MM.1S (cell line): Measurements from ENCODE around the gene CACNB3.
"Not testable (repeated sequence)": the region's sequence is repeated elsewhere in the genome, so short reads cannot be mapped to it uniquely, and the experiment has no call there.

Experiments used
- DNase-seq: peaks from one replicate; pipeline ENCODE4 v3.0.0-alpha.2; 2015
- H2AFZ ChIP-seq: fragments of 300-600 bp; sonication (generic); 2 replicates; pipeline ENCODE4 v1.6.0; 2016; ENCODE audit warnings: antibody characterized with exemption, low read length
- H3F3A ChIP-seq: fragments of 300-600 bp; sonication (generic); 2 replicates; pipeline ENCODE4 v1.6.1; 2016; ENCODE audit warnings: mild to moderate bottlenecking, antibody characterized with exemption, low read length, moderate library complexity, mixed read lengths; ENCODE audit not compliant: insufficient read depth
- H3K27ac ChIP-seq: fragments of 300-600 bp; sonication (generic); 2 replicates; pipeline ENCODE4 v1.5.1; 2016; ENCODE audit warnings: mild to moderate bottlenecking, low read length
- H3K27me3 ChIP-seq: fragments of 300-600 bp; sonication (generic); replicated peaks from 2 replicates; pipeline ENCODE4 v1.6.0; 2016; ENCODE audit warnings: low read length; ENCODE audit not compliant: insufficient read depth
- H3K36me3 ChIP-seq: fragments of 300-600 bp; sonication (generic); replicated peaks from 2 replicates; pipeline ENCODE4 v1.6.1; 2016; ENCODE audit warnings: mild to moderate bottlenecking, low read length, mixed read lengths; ENCODE audit not compliant: insufficient read depth
- H3K4me1 ChIP-seq: fragments of 300-600 bp; sonication (generic); 2 replicates; pipeline ENCODE4 v1.6.1; 2016; ENCODE audit warnings: low read length, mixed read lengths
- H3K4me2 ChIP-seq: fragments of 300-600 bp; sonication (generic); 2 replicates; pipeline ENCODE4 v1.6.0; 2016; ENCODE audit warnings: low read depth, low read length
- H3K4me3 ChIP-seq: fragments of 300-600 bp; sonication (generic); 2 replicates; pipeline ENCODE4 v1.5.1; 2016; ENCODE audit warnings: low read length, mixed read lengths
- H3K79me2 ChIP-seq: fragments of 300-600 bp; sonication (generic); 2 replicates; pipeline ENCODE4 v1.6.1; 2016; ENCODE audit warnings: mixed run types, low read length, mixed read lengths
- H3K9ac ChIP-seq: fragments of 300-600 bp; sonication (generic); 2 replicates; pipeline ENCODE4 v1.6.1; 2016; ENCODE audit warnings: low read length, mixed read lengths
- H3K9me2 ChIP-seq: fragments of 300-600 bp; sonication (generic); replicated peaks from 2 replicates; pipeline ENCODE4 v1.6.1; 2016; ENCODE audit warnings: mild to moderate bottlenecking, low read length, mixed read lengths; ENCODE audit not compliant: insufficient read depth
- H3K9me3 ChIP-seq: fragments of 300-600 bp; sonication (generic); replicated peaks from 2 replicates; pipeline ENCODE4 v1.6.1; 2016; ENCODE audit warnings: mild to moderate bottlenecking, low read length, mixed read lengths; ENCODE audit not compliant: insufficient read depth
- H4K20me1 ChIP-seq: fragments of 300-600 bp; sonication (generic); 2 replicates; pipeline ENCODE4 v1.6.1; 2016; ENCODE audit warnings: mild to moderate bottlenecking, low read length, moderate library complexity, mixed read lengths; ENCODE audit not compliant: insufficient read depth
- CTCF ChIP-seq: fragments of 300-600 bp; sonication (generic); IDR thresholded peaks from 2 replicates; pipeline ENCODE4 v1.5.1; 2016; ENCODE audit warnings: antibody characterized with exemption, low read length, mixed read lengths
- EZH2 ChIP-seq: fragments of 300-600 bp; sonication (generic); optimal IDR thresholded peaks from 2 replicates; pipeline ENCODE3; 2017; ENCODE audit warnings: low read depth, mild to moderate bottlenecking, antibody characterized with exemption, low read length, mixed read lengths
- EZH2phosphoT487 ChIP-seq: fragments of 300-600 bp; sonication (generic); IDR thresholded peaks from 2 replicates; pipeline ENCODE4 v1.6.1; 2018; ENCODE audit warnings: antibody characterized with exemption, low read length

CACNB3 gene

GRCh38 chr12:48852734-48853688, 34.7 kb downstream of the CACNB3 start:
- no peaks in the 10 kb centered on the region for H3K9me3 ChIP-seq
- DNase-seq, result peak; percentile 93
- H3K36me3 ChIP-seq, result no peaks in the 10 kb centered on the region
- H3K9ac ChIP-seq, result peak overlapping the region; percentile 90
- peaks cover 45% of the 10 kb centered on the region for H3K79me2 ChIP-seq
- H2AFZ ChIP-seq, result peak overlapping the region; percentile 88
- H3K9me2 ChIP-seq, result no peaks in the 10 kb centered on the region
- no peaks in the 10 kb centered on the region for H4K20me1 ChIP-seq
- H3K27me3 ChIP-seq, result no peaks in the 10 kb centered on the region
- H3K27ac ChIP-seq, result peak overlapping the region; percentile 42
- H3F3A ChIP-seq, result peaks cover 9% of the 10 kb centered on the region
- H3K4me1 ChIP-seq, result peaks cover 7% of the 10 kb centered on the region
- TF ChIP-seq CTCF, result peak; percentile 84
- TF ChIP-seq EZH2phosphoT487, result no peak
- H3K4me3 ChIP-seq, result peak overlapping the region; percentile 94
- H3K4me2 ChIP-seq, result peak overlapping the region; percentile 99

DNA sequence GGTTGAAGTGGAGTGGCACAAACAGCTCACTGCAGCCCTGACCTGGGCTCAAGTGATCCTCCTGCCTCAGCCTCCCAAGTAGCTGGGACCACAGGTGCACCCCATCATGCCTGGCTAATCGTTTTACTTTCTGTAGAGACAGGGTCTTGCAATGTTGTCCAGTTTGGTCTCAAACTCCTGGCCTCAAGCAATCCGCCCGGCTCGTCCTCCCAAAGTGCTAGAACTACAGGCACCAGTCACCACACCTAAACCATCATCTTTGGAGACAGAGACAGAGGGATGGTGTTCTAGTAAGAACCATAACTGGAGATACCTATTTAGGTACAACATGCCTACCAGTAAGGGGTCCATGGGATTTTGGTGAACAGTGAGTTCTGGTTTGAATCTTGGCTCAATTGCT, 36.2 kb downstream of the CACNB3 start:
- H3K9me3 ChIP-seq, result no peaks in the 10 kb centered on the region
- no peaks in the 10 kb centered on the region for H3K36me3 ChIP-seq
- no peaks in the 10 kb centered on the region for H3K9me2 ChIP-seq
- H3K27ac ChIP-seq, result no peak overlapping the region
- TF ChIP-seq EZH2, result no peak
- TF ChIP-seq EZH2phosphoT487, result no peak
- no peak for TF ChIP-seq CTCF
- peaks cover 31% of the 10 kb centered on the region for H3K79me2 ChIP-seq
- H3K27me3 ChIP-seq, result no peaks in the 10 kb centered on the region
- H3F3A ChIP-seq, result peaks cover 9% of the 10 kb centered on the region
- no peaks in the 10 kb centered on the region for H4K20me1 ChIP-seq
- H3K4me1 ChIP-seq, result peaks cover 7% of the 10 kb centered on the region
- H3K4me3 ChIP-seq, result no peak overlapping the region
- no peak for DNase-seq
- H2AFZ ChIP-seq, result no peak overlapping the region
- no peak overlapping the region for H3K4me2 ChIP-seq
- no peak overlapping the region for H3K9ac ChIP-seq

- H3K4me3 ChIP-seq, H3K9me2 ChIP-seq, H3K4me1 ChIP-seq, H2AFZ ChIP-seq, H3K27ac ChIP-seq, H4K20me1 ChIP-seq, H3K36me3 ChIP-seq, H3K4me2 ChIP-seq, H3K9ac ChIP-seq, H3K27me3 ChIP-seq, H3F3A ChIP-seq, H3K9me3 ChIP-seq, DNase-seq: not testable (repeated sequence)
- H3K79me2 ChIP-seq, result peaks cover 27% of the 10 kb centered on the region
Measured at GRCh38 chr12:48854932-48855331, 36.6 kb downstream of the CACNB3 start.

DNA sequence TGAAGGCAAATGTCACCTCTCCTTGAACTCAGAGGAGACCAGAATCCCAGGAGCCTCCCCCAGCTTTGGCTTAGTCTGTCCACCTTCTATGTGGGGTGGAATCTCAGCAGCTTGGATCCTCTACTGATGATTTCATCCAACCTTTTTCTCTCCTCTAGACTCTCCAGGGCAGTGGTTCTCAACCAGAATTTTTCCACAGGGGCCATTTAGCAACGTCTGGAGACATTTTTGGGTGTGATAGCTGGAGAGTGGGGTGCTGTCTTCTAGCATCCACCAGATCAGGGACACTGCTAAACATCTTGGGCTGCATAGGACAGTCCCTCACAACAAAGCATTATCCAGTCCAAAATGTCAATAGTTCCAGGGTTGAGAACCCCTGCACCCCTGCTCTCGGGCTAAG, 38.1 kb downstream of the CACNB3 start:
- no peaks in the 10 kb centered on the region for H3K4me1 ChIP-seq
- no peaks in the 10 kb centered on the region for H4K20me1 ChIP-seq
- no peaks in the 10 kb centered on the region for H3K9me3 ChIP-seq
- no peaks in the 10 kb centered on the region for H3K9me2 ChIP-seq
- peaks cover 13% of the 10 kb centered on the region for H3K79me2 ChIP-seq
- H3K27me3 ChIP-seq, result no peaks in the 10 kb centered on the region
- H2AFZ ChIP-seq, result no peak overlapping the region
- no peak for DNase-seq
- TF ChIP-seq EZH2phosphoT487, result no peak
- TF ChIP-seq CTCF, result no peak
- no peak for TF ChIP-seq EZH2
- no peak overlapping the region for H3K4me3 ChIP-seq
- peaks cover 9% of the 10 kb centered on the region for H3F3A ChIP-seq
- H3K9ac ChIP-seq, result no peak overlapping the region
- no peaks in the 10 kb centered on the region for H3K36me3 ChIP-seq
- no peak overlapping the region for H3K4me2 ChIP-seq
- H3K27ac ChIP-seq, result no peak overlapping the region
